HG03439 (cell line): ENCODE measurements around the gene XRN1.

Experiments used
- ATAC-seq: cut with Tn5 transposase; IDR thresholded peaks from one replicate; pipeline ENCODE4 v1.9.1; 2021; ENCODE audit warnings: mild to moderate bottlenecking, moderate library complexity; ENCODE audit not compliant: unreplicated experiment

Gene XRN1

DNA sequence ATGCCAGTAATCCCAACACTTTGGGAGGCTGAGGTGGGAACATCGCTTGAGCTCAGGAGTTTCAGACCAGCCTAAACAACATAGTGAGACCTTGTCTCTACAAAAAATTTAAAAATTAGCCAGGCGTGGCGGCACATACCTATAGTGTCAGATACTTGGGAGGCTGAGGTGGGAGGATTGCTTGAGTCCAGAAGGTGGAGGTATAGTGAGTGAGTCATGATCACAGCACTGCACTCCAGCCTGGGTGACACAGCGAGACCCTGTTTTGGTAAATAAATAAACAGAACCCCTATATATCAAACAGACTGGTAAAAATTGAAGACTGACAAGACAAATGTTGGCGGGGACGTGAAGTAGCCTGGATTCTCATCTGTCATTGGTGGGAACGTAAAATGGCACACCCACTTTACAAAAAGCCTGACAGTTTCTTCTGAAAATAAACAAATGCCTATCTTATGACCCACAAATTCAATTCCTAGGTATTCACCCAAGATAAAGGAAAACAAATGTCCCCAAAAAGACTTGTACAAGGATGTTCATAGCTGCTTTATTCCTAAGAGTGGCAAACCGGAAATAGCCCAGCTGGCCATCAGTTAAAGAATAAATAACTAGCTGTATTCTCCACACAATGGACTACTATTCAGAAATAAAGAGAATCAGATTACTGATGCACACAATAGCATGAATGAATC lies 175.5 kb downstream of the XRN1 start:
- ATAC-seq = no peak

DNA sequence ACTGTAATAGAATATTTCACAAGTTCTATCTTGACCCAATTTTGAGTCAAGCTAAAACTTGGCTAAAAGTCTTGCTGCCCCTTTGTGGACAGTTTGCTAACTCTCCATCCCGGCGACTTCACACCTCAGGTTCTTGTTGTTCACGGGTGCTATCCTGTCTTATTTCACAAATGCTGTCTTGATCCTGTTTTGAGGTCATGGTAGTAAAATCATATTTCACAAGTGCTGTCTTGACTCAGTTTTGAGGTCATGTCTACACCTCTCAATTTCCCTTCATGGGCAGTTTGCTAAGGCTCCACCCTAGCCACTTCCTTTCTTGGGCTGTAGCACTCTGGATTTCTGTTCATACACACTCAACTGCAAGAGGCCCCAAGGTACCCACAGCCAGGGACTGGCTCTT lies 177.4 kb downstream of the XRN1 start:
- ATAC-seq = no peak

DNA sequence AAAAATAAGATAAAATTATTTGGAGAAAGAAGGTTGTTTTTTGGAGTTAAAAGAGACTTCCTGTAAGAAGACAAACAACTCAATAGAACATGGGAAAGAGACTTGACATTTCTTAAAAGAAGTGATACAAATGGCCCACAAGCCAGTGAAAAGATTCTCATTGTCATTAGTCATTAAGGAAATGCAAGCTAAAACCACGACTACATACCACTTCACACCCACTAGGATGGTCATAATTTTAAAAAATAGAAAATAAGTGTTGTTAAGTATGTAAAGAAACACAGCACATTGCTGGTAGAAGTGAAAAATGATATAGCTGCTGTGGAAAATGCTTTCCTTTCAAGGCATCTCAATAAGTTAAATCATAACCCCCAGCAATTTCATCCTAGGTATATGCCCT lies 178.1 kb downstream of the XRN1 start:
- no peak for ATAC-seq

DNA sequence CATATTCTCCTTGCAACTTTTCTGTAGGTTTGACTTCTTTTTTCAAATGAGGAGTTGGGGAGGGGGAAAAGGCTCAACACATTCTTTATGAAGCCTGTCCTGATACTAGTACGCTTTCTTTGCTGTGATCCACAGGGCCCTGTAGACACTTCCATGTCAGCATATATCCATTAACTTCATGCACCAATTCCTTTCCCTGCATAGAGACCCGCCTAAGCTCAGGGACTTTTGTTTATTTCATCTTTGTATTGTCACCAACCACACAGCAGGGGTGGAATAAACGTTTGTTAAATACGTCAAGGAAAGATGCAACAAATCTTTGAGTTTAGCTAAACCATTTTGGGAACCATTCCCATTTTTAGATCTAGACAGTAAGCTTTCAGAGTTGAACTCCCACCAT lies 179.4 kb downstream of the XRN1 start:
- ATAC-seq = no peak

DNA sequence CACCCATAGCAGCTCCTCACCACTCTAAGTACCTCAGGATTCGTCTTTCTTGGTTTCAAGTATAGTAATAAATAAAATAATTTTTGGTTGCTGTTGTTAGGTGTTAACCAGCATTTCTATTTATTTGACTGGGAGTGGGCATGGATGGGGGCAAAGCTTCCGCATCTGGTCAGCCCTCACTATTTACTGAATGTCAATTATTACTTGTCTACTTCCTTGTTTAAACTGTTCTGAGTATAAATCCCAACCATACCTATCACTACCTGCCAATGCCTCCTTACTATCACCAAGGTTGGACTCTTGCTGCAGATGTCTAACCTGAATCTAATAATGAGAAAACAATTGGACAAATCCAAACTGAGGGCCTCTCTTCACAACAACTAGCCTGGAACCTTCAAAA lies 180.6 kb downstream of the XRN1 start:
- no peak for ATAC-seq

DNA sequence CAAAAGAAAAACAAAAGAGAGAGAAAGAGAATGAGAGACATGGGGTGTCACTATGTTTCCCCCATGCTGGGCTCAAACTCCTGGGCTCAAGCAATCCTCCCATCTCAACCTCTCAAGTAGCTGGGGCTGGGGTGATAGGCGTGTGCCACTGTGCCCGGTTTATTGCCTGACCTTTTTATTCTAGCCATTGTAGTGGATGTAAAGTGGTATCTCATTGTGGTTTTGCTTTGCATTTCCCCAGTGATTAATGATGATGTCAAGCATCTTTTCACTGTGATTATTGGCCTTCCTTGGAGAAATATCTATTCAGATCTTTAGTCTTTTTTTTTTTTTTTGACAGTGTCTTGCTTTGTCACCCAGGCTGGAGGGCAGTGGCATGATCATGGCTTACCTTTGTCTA lies 184.7 kb downstream of the XRN1 start:
- ATAC-seq = no peak

DNA sequence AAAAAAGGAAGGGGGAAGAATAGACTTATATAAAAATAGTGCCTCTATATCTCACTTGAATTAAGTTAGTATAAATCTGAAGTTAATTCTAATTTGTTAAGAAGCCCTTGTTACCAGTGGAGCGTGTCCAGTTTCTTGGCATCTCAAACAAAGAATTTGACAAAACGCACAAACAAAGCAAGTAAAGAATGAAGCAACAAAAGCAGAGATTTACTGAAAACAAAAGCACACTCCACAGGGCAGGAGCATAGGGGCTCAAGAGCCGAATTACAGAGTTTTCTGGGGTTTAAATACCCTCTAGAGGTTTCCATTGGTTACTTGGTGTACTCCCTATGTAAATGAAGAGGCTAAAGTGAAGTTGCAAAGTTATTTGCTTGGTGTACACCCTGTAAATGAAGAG lies 188.5 kb downstream of the XRN1 start:
- no peak for ATAC-seq

DNA sequence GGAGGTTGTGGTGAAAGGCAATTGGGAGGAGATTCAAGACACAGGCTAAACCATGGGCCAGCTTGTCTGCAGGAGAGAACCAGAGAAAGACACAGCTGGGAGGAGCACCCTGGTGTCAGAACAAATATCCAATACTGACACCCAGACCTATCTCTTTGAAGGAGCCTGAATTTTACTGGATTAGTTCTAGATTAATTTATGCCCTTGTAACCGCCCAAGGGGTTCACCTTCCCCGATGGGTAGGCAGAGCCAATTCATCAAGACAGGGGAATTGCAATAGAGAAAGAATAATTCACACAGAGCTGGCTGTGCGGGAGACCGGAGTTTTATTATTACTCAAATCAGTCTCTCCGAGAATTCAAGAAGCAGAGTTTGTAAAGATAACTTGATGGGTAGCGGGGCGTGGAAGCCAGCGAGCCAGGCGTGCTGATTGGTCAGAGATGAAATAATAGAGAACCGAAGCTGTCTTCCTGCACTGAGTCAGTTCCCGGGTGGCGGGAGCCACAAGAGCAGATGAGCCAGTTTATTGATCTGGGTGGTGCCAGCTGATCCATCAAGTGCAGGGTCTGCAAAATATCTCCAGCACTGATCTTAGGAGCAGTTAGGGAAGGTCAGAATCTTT lies 191.0 kb downstream of the XRN1 start:
- no peak for ATAC-seq
